Fibroblast of pulmonary artery (primary cell): Measurements from ENCODE around the gene ANKRD28.

Experiments
- DNase-seq: peaks from one replicate; pipeline ENCODE4 v3.0.0-alpha.2; 2010; ENCODE audit warnings: low read depth
- H3K4me3 ChIP-seq: replicated peaks from 2 replicates; pipeline ENCODE4 v1.5.1; 2011; ENCODE audit warnings: low read depth, mild to moderate bottlenecking, control low read depth, low read length, moderate library complexity
- CTCF ChIP-seq: IDR thresholded peaks from 2 replicates; pipeline ENCODE4 v1.5.1; 2011; ENCODE audit warnings: mild to moderate bottlenecking, control low read depth, low read length, inconsistent platforms; ENCODE audit errors: missing control alignments

The ANKRD28 gene

GRCh38 chr3:15633766-15634598 is 163.8 kb downstream of the ANKRD28 start:
- no peak overlapping the region for H3K4me3 ChIP-seq
- DNase-seq, result no peak
- TF ChIP-seq CTCF, result no peak

GRCh38 chr3:15633159-15633558 is 164.6 kb downstream of the ANKRD28 start:
- TF ChIP-seq CTCF, result no peak
- H3K4me3 ChIP-seq, result no peak overlapping the region
- no peak for DNase-seq

- no peak for DNase-seq
- TF ChIP-seq CTCF, result no peak
- no peak overlapping the region for H3K4me3 ChIP-seq
These were observed 165.6 kb downstream of the ANKRD28 start for GRCh38 chr3:15632212-15632580.

GRCh38 chr3:15631426-15632211 is 166.2 kb downstream of the ANKRD28 start:
- no peak overlapping the region for H3K4me3 ChIP-seq
- no peak for DNase-seq

GRCh38 chr3:15630646-15631350 is 167.0 kb downstream of the ANKRD28 start:
- peak; percentile 82 for DNase-seq

More at GRCh38 chr3:15631426-15632211, 166.2 kb downstream of the ANKRD28 start:
- TF ChIP-seq CTCF, result no peak

More at GRCh38 chr3:15630646-15631350, 167.0 kb downstream of the ANKRD28 start:
- H3K4me3 ChIP-seq, result peak overlapping the region; percentile 51
- TF ChIP-seq CTCF, result no peak
